GM19328 (cell line): ENCODE data around the gene TRERF1.
"Not testable (repeated sequence)": the region's sequence is repeated elsewhere in the genome, so short reads cannot be mapped to it uniquely, and the experiment has no call there.

ENCODE experiments used
- ATAC-seq: cut with Tn5 transposase; IDR thresholded peaks from one replicate; pipeline ENCODE4 v1.9.1; 2021; ENCODE audit warnings: mild to moderate bottlenecking, moderate library complexity; ENCODE audit not compliant: unreplicated experiment

Gene TRERF1

DNA sequence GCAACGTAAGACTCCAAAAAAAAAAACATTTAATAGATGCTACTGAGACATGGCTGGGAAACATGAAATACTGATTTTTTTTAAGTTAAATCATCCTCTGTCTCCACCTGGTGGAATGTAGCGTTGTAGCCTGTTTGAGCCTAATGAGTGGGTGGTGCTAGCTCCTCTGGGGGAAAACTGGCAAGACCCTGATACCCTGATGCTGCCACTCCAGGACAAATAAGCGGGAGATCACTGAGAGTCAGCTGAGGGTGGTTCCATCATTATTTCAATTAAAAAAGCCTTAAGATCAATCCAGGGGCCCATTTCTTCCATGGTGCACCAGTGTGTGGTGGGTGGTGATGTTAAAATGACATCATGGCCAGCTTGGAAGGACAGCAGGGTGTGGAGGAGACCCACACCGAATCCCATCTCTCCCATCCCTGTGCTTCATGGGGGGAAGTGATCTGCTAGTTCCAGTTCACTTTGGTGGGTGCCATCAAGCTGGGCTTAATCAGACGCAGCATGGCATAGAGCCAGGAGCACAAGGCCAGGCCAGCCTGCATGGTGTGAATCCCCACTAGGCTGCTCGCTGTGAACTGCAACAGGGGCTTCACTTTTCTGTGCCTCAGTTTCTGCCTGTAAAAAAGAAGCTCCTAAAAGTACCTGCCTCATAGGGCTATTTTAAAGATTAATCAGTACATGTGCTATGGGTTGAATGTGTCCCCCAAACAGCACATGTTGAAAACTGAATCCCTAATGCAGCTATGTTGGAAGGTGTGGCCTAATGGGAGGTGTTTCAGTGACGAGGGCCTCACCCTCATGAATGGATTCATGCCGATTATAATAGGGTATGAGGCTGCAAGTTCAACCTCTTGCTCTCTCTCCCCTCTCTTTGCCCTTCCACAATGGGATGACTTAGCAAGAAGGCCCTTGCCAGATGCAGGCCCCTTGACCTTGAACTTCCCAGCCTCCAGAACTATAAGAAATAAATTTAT lies 221.1 kb downstream of the TRERF1 start:
- ATAC-seq: no peak

DNA sequence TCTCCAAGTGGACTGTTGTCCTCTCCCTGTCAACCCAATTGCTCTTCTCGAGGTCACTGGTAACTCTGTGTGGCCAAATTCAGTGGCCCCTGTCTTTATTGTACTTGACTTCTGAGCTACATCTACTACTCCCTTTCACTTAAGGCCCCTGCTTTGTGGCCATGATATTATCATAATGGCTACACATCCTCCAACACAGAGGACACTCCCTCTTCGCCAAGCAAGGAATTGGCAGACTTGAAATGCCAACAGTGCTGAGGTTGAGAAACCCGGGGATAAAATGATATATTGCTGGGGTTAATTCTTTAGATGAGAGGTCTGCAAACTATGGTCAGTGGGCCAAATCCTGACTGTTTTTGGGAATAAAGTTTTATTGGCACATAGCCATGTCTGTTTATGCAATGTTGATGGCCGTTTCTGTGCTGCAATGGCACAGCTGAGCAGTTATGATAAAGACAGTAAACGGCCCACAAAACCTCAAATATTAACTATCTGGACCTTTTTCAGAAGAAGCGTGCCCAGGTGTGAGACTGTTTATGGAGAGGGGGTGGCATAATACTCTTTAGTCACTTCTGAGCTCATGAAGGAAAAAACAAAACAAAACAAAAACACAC lies 222.1 kb downstream of the TRERF1 start:
- ATAC-seq: no peak

DNA sequence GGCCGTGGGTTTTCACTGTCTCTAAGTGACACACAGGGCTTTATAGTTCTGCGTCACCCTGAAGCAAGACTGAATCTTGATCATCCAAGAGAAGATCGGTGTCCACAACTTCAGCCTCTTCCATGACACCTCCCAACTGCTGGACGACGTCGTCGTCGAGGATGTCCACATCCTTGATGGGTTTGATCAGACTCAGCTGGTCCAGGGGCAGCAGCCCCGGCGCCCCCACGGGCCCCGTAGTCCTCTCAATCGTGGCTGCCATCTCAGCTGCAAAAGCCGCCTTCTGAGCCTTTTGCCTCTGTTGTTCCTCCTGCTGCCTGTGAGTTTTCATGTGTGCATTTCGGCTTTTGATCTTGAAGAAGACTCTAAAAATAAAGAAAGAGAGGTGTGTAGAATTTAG lies 223.4 kb downstream of the TRERF1 start:
- no peak for ATAC-seq

DNA sequence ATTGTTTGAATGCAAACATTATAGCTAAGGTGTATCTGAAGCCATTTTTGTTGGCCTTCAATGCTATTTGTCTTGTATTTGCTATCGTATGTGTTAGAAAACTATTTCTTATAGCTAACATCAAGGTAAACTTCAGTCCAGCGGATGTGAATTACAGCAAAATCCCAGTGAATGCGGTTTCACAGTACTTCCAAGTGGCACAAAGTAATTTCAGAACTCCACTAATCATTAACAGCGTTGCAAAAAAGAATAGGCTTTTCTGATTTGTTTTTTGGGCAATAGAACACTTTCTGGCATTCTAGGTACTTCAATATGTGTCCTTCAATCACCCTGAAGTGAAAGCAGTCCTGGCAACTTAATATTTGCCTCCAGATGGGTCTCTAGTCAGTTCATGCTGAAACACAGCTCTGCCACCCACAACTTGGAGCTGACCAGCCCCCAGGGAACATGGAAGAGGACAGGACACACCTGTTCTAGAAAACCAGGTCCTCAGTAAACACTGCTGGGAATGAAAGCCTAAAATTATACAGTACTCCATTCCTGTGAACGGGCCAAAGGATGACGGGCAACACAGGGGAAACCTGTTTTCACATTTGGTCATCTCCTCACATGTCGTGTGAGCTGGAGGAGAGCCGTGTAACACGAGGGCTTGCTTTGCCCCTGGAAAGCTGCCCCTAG lies 224.4 kb downstream of the TRERF1 start:
- ATAC-seq: no peak

DNA sequence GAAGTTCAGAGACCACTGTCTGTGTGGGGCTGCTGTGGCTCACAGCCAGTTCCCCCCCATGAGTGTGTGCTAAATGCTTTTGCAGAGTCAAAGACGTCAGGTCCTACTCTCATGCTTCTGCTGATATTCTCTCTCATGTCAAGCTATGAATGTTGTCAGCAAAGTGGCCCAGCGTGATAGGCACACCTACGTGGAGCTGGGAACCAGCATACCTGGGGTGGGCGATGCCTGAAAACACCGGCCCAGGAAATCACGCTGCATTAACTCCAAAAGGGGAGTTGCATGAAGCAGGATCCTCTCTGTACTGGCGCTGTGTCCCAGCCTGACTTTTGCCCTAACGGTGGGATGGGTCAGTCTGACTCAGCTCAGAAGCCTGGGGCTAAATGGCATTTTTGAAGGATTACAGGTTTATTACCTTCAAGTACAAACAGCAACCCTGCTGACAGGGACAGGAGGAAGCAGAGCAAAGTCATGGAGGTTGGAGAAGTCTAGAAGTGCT lies 225.0 kb downstream of the TRERF1 start:
- ATAC-seq: no peak

DNA sequence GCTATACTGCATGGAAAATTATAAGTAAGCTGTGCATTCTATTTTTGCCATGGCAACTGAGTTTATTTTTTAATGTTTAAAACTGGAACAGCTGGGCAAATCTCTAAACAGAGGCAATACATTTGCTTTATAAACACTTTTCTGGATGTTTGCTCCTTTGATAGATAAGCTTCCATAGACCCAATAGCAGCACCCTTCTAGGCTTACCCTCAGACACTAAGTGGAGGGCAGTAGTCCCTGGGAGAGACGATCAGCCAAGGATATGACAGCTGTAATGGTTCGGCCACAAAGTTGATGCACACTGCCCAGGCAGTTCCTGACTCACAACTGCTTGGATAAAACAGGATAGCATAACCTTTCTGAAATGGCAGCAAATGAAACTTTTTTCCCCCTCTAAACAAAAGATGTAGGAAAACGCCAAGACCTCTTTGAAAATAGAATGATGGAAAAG lies 225.5 kb downstream of the TRERF1 start:
- ATAC-seq: no peak

DNA sequence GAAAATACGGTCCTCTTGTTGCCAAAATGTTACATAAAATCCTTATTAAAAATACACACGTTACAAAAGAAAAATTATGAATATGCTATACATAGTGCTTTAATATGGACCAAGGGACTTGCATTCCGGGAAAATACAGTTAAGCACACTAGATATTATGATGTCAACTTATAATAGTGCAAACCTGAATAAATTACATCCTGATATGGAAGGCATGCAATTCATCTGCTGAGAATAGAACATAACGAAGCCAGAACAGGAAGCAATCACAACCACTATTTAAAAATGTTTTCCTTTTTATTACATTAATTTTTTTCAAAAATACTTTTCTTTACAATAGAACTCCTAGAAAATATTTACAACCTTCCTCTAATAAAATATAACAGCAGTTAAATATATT lies 226.3 kb downstream of the TRERF1 start:
- no peak for ATAC-seq

DNA sequence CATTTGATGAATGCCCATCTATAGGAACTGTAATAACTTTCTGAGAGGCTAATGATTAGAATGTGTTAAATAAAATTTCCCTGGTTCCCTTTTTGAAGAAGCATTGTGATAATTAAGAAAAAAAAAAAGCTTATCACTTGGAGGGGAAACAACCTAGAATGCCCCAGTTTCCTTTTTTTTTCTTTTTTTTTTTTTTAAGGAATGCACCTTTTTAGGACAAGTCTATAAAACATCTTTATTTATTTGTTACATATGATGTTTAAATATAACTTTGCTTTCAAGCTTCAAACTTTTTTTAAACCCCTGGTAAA lies 226.7 kb downstream of the TRERF1 start:
- no peak for ATAC-seq

DNA sequence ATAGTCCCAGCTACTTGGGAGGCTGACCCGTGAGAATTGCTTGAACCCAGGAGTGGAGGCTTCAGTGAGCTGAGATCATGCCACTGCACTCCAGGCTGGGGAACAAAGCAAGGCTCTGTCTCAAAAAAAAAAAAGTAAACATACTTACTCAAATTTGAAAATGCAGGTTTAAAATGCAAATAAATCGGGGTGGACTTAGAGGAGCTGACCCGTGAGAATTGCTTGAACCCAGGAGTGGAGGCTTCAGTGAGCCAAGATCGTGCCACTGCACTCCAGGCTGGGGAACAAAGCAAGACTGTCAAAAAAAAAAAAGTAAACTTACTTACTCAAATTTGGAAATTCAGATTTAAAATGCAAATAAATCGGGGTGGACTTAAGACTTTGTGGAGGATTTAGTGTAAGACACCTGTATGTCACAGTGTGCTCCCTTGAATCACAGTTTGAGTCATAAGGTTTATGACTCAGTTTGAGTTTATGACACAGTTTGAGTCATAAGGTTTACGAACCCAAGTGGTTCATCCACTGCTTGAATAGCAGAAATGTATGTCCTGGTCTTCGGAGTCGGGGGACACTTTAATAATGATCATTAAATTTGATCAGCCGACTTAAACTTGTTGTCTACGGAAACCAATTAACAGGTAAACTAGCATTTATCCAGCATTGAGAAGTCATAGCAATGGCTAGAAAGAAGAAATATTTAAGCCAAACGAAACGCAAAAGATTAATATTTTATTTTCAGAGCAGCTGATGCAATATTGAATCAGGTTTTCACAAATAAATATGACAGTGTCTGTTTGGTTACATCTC lies 227.3 kb downstream of the TRERF1 start:
- ATAC-seq: peak; percentile 82

DNA sequence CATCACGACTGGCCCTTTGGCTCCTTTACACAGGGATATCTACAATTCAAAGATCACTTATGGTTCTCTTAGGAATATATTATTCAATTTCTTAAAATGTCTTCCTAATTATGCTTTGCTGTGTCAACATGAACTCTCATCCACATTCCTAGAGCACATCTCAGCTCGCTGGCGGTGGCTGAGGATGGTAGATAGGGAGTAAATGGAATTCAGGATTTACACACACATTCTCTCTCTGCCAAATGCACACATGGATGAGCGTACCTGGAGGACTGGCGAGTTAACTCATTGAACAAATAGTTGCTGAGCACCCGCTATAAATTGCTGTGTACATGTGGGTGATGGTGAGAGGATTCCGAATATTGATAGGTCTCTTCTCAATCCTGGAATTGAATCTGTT lies 229.3 kb downstream of the TRERF1 start:
- no peak for ATAC-seq

DNA sequence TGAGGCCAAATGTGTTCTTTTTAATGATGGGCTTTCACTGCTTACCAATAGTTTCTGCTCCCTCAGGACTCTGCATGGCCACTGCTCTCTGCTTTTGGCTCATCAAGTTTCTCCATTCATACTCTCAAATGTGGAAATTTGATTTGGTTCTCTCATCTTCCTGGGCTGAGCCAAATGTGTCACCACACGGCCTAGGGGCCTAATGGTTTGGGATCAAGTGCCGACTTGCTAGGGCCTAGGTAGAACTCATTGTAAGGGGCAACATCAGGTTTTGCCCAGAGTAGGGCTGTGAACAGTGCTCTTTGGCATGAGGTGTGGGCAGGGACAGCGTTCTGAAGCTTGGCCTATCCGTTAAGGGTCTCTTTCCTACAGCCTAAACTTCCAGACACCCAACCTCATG lies 230.2 kb downstream of the TRERF1 start:
- ATAC-seq: no peak

DNA sequence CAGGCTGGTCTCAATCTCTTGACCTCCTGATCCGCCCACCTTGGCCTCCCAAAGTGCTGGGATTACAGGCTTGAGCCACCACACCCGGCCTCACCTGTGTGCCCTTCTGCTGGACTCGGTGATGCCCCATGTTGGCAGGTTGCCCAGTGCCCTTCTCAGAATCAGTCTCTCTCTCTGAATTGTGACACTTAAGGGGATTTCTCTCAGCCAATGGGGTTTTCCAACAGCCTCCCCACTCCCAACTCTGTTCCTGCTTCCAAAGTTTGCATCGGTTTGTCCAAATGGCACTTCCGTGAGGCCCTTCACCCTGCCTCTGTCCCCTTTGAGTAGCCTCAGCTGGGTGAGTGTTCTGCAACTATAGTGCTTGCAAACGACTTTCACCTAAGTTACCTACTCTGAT lies 230.9 kb downstream of the TRERF1 start:
- no peak for ATAC-seq

DNA sequence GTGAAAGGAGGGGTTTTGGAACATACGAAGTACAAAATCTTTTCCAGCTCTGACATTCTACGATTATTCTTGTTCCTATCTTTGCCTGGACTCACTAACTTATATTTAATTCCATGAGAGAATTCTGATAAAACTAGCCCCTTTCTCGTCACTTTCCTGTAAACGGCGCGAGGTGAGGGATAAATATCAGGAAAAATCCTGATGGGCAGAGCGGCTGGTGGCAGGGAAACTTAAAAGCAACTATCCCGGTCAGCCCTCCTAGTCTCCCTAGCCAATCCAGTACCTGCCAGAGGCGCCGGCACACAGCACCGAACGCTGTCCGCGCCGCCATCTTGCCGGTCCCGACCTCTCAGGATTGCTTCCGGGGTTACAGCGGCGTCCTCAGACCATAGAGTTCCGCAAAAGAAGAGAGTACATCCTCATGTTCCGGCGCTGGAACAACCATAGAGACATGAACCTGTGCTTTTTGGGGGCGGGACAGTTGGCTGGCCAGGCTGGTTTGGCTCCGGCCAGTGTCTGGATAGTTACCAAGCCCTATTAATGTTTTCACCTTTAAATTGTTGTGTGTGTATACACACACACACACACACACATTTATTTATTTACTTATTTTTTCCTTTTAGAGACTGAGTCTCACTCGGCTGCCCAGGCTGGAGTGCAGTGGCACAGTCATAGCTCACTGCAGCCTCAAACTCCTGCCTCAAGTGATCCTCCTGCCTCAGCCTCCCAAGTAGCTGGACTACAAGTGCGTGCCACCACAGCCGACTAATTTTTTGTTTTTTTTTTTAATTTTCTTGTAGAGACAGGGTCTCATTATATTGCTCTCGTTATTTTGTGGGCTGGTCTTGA lies 234.0 kb downstream of the TRERF1 start, which contains the start of gene MRPS10:
MRPS10 (minus strand) TSS at position 343 of the 849 bp plus-strand sequence; CDS start at position 331, 12 bp downstream.
- peak; percentile 93 for ATAC-seq

DNA sequence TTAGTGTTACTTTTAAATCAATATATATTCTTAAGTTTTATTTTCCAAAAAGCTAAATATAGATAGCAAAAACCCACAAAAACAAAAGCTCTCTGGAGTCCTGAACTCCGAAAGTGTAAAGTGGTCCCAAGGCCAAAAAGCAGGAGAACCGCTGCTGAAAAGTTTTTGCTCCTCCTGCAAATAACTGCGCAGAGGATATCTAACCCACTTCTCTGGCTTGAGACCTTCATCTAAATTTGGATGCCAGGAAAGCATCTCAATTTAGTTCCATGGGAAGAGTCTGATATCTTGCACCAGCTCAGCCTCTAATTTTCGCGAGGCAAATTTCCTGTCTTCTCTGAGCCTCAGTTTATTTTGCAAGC lies 234.6 kb downstream of the TRERF1 start:
- no peak for ATAC-seq

DNA sequence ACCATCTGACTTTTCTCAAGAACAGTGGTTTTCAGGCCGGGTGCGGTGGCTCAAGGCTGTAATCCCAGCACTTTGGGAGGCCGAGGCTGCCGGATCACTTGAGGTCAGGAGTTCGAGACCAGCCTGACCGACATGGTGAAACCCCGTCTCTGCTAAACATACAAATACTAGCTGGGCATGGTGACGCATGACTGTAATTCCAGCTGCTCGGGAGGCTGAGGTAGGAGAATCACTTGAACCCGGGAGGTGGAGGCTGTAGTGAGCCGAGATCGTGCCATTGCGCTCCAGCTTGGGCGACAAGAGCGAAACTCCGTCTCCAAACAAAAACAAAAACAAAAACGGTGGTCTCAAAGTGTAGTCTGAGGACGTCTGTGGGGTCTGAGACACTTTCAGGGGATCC lies 235.2 kb downstream of the TRERF1 start:
- ATAC-seq: not testable (repeated sequence)

DNA sequence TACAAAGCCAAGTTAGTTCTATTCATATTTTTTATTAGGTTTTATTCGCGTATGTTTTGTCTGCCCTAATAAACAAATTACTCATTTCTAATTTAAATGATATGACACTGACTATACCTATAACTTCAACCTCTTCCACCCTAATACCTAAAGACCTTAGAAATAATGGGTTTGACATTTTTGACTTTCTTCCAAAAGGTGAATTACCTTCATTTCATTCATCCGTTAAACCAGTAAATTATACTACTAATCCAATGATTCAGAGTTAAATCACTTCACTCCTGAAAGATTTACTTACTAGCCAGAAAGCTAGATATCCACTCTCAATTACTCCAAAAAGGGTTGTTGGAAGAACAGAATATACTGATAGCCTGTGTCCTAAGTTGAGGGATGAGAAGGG lies 239.3 kb downstream of the TRERF1 start:
- ATAC-seq: no peak

DNA sequence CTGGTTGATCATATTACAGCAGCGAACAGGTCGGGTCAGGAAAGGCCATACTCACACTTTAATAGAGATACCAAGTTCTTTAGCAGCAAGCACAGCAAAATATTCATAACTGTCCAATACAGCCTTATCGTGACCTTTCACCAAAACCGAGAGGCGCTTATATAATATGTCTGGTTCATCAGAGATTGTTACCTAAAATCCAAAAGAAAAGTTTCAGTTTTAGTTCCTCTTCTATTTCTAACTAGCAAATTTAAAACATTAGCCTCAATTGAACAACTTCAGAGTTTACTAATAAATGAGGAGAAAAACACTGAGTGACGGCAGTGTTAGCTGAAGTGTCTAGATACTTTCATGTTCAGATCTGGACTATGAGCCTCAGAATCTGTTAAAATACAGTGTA lies 240.0 kb downstream of the TRERF1 start:
- ATAC-seq: no peak

DNA sequence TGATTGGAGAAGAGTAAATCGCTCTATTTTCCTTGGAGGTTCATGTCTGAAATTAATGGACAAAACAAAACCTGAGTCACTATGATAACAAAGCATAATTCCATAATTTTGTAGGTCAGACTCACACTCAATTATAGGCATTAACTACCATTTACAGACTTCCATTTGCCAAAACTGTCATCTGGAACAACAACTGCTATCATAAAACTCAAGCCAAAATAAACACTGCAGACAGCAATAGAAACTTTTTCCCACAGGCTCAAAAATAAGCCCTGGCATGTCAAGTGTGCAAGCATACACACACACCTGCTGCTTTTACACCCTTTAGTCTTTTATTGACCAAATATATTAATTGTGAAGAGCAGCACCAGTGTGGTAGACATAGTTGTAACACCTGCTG lies 241.2 kb downstream of the TRERF1 start:
- ATAC-seq: no peak

DNA sequence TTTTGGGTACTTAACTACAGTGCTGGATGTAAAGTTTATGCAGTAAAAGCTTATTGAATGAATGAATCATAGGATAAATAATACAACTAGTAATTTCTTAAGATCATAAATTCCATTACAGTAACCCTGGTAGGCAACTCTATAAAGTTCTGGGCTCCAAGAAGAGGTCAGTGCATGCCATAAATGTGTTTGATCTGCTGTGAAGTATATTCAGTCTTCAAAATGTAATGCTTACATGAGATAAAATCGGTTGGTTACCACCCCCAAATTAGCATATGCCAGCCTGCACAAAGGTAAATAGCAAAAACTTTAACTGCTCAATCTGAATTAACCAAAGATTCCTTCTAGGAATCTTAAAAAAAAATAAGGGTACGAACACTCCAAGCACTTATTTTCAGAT lies 244.2 kb downstream of the TRERF1 start:
- not testable (repeated sequence) for ATAC-seq

DNA sequence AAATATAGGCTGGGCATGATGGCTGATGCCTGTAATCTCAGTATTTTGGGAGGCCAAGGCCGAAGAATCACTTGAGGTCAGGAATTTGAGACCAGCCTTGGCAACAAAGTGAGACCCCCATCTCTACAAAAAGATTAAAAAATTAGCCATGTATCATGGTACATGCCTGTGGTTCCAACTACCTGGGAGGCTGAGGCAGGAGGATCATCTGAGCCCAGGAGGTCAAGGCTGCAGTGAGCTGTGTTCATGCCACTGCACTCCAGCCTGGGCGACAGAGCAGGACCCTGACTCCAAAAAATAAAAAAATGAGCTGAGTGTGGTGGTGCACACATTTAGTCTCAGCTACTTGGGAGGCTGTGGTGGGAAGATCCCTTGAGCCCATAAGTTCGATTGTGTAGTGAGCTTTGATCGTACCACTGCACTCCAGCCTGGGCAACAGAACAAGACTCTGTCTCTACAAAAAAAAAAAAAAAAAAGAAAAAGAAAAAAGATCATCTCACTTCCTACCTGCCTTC lies 246.9 kb downstream of the TRERF1 start:
- no peak for ATAC-seq
